NCI-H2227 (cell line): Measurements from ENCODE around the gene TARDBP.
A peak's percentile ranks its signal among the peaks of the same experiment; 100 is the strongest.
"Not testable (repeated sequence)": the region's sequence is repeated elsewhere in the genome, so short reads cannot be mapped to it uniquely, and the experiment has no call there.

Source experiments
- DNase-seq: peaks from one replicate; lab custom pipeline; 2025; ENCODE audit not compliant: unreplicated experiment; lab: John Stamatoyannopoulos, UW

TARDBP gene

GRCh38 chr1:11012260-11013159, at the start of gene TARDBP:
Gene TARDBP, plus strand, starts transcription at chr1:11012654. Its CDS starts 1,074 bp downstream, at chr1:11013728.
- DNase-seq: peak; percentile 94

DNA sequence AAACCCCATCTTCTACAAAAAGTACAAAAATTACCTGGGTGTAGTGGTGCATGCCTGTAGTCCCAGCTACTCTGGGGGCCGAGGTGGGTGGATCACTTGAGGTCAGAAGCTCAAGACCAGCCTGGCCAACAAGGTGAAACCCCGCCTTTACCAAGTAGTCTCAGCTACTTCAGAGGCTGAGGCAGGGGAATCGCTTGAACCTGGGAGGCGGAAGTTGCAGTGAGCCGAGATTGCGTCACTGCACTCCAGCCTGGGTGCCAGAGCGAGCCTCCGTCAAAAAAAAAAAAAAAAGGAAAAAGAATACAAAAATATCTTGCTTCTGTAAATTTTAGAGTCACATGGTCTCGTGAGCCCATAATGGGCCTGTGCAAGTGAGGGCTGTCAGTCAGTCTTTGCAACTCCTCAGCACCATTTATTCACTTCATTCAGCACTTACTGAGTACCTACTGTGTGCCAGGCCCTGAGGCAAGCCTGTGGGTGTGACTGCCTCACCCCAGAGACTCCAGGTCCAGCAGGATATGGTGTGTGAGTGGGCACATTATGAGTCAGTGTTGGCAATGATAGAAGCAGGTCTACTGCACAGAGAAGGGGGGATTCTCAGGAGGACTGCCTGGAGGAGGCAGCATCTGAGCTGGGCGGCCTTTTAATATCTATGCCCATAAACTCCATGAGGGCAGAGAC, 46.8 kb upstream of the TARDBP start:
- no peak for DNase-seq

GRCh38 chr1:10967090-10967489, 45.4 kb upstream of the TARDBP start:
- no peak for DNase-seq

DNA sequence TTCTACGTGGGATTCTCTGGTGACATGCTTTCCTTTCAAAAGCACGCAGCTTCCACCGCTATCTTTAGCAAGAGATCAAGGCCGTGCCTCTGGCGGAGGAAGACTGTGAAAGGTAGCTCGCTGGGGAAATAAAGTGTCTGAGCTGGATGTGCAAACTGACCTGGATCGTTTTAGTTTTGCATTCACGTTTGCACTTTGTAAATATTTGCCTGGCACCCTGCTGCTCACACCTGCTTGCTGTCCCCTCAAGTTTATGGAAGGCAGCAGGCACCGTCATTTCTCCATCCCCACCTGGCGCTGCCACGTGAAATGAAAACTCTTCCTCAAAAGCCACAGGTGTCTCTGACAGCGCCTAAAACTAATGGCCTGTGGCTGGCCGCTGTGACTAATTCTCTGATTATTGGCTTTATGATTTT, 44.0 kb upstream of the TARDBP start:
- DNase-seq: no peak

DNA sequence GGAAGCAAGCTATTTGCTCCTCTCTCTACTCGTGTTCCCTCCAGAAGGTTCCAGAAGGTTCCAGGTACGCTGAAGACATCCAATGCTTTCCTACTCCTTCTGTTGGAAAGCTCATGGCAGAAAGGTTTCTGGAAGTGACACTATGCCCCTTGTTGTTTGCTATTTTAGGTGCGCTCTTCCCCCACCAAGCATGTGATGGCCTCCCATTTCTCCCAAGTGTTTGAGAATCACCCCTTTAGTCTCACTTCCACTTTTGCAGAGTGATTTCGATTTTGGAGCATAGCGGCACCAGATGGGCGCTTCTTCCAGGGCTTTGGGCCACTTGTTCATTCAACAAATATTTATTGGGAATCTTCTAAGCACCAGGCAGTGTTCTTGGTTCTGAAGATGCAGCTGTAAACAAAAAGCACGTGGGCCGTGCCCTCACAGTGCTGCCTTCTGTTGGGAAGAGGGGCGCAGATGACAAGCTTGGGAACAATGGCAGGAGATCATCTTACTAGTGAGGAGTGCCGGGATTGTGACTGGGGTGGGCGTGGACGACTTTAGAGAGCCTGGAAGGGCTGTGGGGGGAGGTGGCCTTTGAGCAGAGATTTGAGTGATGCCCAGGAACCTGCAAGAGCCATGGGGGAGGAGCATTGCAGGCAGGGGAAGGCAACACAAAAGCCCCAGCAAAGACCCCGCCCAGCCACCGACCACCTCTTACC, 43.0 kb upstream of the TARDBP start:
- DNase-seq: peak; percentile 65

DNA sequence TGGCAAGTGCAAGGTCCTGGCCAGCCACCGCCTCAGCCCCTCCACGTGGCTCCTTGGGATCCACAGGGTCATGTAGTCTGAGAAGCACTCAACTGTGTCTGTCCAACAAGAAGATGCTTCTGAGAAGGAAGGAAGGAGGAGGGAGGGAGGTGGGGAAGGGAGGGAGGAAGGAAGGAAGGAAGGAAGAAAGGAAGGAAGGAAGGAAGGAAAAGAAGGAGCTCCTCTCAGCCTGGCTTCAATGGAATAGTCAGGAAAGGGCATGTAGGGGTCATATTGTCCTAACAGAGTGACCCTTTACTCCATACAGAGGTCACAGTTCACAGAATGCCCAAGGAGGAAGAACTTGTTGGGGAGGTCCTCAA, 42.5 kb upstream of the TARDBP start:
- DNase-seq: no peak

GRCh38 chr1:10973552-10973951, 38.9 kb upstream of the TARDBP start:
- DNase-seq: no peak

DNA sequence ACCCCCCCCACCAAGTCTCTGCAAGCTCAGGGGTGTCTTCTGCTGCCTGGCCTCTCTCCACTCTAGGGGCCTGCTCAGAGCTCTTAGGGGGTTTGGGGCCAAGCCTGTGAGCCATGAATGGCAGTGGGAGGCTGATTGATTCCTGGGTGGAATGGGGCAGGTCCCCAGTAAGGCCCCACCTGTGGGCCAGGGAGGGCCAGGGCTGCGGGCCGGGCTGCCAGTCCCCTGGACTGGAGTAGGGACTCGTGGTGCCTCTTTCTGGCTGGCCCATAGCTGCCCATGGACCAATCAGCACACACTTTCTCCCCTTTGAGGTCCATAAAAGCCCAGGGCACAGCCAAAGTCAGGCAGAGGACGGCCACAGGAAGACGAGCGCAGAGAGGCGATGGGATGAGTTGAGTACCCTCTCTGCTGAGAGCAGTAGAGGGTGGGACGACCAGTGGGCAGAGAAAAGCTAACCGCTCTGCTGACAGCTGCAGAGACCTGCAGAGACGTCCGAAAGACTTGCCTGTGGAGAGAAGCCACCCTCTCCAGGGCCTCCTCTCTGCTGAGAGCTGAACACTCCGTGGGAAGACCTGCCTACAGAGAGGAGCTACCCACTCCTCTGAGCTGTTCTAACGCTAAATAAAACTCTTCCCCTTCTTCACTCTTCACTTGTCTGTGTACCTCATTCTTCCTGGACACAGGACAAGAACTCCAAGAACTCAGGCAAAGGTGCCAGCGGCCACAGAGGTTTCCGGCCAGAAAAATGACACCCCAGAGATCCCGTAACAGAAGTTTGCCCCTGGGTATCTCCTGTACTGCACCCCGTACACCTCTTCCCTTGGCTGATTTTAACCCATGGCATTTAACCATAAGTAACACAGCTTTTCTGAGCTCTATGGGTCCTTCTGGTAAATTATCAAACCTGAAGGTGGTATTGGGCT, 38.2 kb upstream of the TARDBP start:
- DNase-seq: no peak

- DNase-seq: peak; percentile 64
Measured at GRCh38 chr1:10975567-10976326, 36.7 kb upstream of the TARDBP start.

DNA sequence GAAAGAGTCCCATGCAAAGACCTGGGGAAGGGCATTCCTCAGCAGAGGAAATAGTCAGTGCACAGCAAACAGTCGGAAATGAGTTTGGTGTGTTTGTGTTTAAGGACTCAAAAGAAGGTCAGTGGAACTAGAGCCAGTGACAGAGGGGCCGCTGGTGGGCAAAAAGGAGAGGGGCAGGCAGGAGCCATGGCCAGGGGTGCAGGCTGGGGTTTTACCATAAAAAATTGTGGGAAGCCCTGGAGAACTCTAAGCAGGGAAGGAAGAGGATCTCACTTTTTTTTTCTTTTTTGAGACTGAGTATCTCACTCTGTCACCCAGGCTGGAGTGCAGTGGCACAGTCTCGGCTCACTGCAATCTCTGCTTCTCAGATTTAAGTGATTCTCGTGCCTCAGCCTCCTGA, 33.7 kb upstream of the TARDBP start:
- no peak for DNase-seq

GRCh38 chr1:10979483-10979920, 33.0 kb upstream of the TARDBP start:
- DNase-seq: no peak

- DNase-seq: no peak
Measured at GRCh38 chr1:10980094-10980577, 32.3 kb upstream of the TARDBP start.

- DNase-seq: no peak
Measured at GRCh38 chr1:10980841-10981727, 31.4 kb upstream of the TARDBP start.

GRCh38 chr1:10986525-10986890, 25.9 kb upstream of the TARDBP start:
- no peak for DNase-seq

DNA sequence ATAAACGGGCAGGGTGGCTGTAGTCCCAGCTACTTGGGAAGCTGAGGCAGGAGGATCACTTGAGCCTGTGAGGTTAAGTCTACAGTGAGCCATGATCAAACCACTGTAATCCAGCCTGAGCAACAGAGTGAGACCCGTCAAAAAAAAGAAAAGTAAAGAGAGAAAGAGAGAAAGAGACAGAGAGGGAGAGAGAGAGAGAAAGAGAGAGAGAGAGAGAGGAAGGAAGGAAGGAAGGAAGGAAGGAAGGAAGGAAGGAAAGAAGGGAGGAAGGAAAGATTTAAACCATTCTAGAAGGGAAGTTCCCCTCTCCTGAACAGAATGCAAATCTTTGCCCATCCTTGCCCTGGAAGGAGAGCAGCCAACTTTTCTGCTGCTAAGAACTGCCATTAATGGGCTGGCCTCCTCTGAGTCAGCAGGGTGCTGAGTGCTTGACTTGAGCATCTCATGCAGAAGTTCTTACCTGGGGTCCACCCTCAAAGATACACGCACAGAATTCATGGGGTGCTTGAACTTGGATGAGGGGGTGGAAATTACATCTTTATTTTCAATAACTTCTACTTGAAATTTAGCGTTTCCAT, 24.5 kb upstream of the TARDBP start:
- no peak for DNase-seq

- no peak for DNase-seq
Measured at GRCh38 chr1:10989095-10989494, 23.4 kb upstream of the TARDBP start.

GRCh38 chr1:10989920-10990516, 22.4 kb upstream of the TARDBP start:
- not testable (repeated sequence) for DNase-seq

- DNase-seq: no peak
Measured at GRCh38 chr1:10990828-10991227, 21.6 kb upstream of the TARDBP start.
